Neutrophil (primary cell): Measurements from ENCODE around the gene CD151.
A peak's percentile ranks its signal among the peaks of the same experiment; 100 is the strongest.

Source experiments
- H3K27ac ChIP-seq: fragments of 200-600 bp; sonication (generic); 2 replicates; pipeline ENCODE4 v1.5.1; 2016; ENCODE audit warnings: mild to moderate bottlenecking, moderate library complexity
- H3K27me3 ChIP-seq: fragments of 200-600 bp; sonication (generic); 2 replicates; pipeline ENCODE4 v1.6.0; 2016; ENCODE audit warnings: mild to moderate bottlenecking
- H3K36me3 ChIP-seq: fragments of 200-600 bp; sonication (generic); 2 replicates; pipeline ENCODE4 v1.5.1; 2017
- H3K4me1 ChIP-seq, 2 experiments: fragments of 200-600 bp in 1 of 2; sonication (generic) in 1 of 2; 1 replicate in 1 of 2; 2 replicates in 1 of 2; pipeline versions ENCODE4 v1.5.1 to v1.6.1; 2013 to 2016; ENCODE audit warnings: low read depth in 1 of 2, low read length in 1 of 2, mild to moderate bottlenecking in 1 of 2, moderate library complexity in 1 of 2; ENCODE audit not compliant: control insufficient read depth in 1 of 2, insufficient read depth in 1 of 2
- H3K4me3 ChIP-seq, 2 experiments: fragments of 200-600 bp in 1 of 2; sonication (generic) in 1 of 2; 1 replicate in 1 of 2; 2 replicates in 1 of 2; pipeline ENCODE4 v1.5.1; 2013 to 2016; ENCODE audit warnings: low read depth in 1 of 2, low read length in 1 of 2, mild to moderate bottlenecking in 1 of 2, moderate library complexity in 1 of 2
- H3K9me3 ChIP-seq: fragments of 200-600 bp; sonication (generic); 2 replicates; pipeline ENCODE4 v1.5.1; 2016
- CTCF ChIP-seq: fragments of 200-600 bp; sonication (generic); IDR thresholded peaks from 2 replicates; pipeline ENCODE4 v1.5.1; 2016; ENCODE audit warnings: antibody characterized with exemption

CD151 gene

GRCh38 chr11:821512-822371, 11.0 kb upstream of the CD151 start:
- no peaks in the 10 kb centered on the region for H3K9me3 ChIP-seq
- peak overlapping the region; percentile 100 for H3K27ac ChIP-seq
- no peaks in the 10 kb centered on the region for H3K27me3 ChIP-seq
- H3K36me3 ChIP-seq: peaks cover 39% of the 10 kb centered on the region
- TF ChIP-seq CTCF: no peak
- peaks cover 67 to 77% of the 10 kb centered on the region in 2 experiments for H3K4me1 ChIP-seq
- H3K4me3 ChIP-seq: peak overlapping the region; percentile 91 to 94

- H3K27ac ChIP-seq: peak overlapping the region; percentile 100
- H3K27me3 ChIP-seq: no peaks in the 10 kb centered on the region
- H3K4me3 ChIP-seq: peak overlapping the region in 1 of 2 experiments; percentile 91
- H3K9me3 ChIP-seq: no peaks in the 10 kb centered on the region
- peaks cover 39% of the 10 kb centered on the region for H3K36me3 ChIP-seq
- no peak for TF ChIP-seq CTCF
- peaks cover 78 to 89% of the 10 kb centered on the region in 2 experiments for H3K4me1 ChIP-seq
Observed at GRCh38 chr11:823441-824291, 9.1 kb upstream of the CD151 start.

GRCh38 chr11:824292-824880, 8.4 kb upstream of the CD151 start:
- peaks cover 81 to 91% of the 10 kb centered on the region in 2 experiments for H3K4me1 ChIP-seq
- TF ChIP-seq CTCF: no peak

GRCh38 chr11:824942-825341, 7.8 kb upstream of the CD151 start:
- no peak overlapping the region for H3K4me3 ChIP-seq
- no peaks in the 10 kb centered on the region for H3K9me3 ChIP-seq
- peaks cover 87 to 96% of the 10 kb centered on the region in 2 experiments for H3K4me1 ChIP-seq
- no peak for TF ChIP-seq CTCF
- H3K36me3 ChIP-seq: peaks cover 39% of the 10 kb centered on the region
- peak overlapping the region; percentile 100 for H3K27ac ChIP-seq
- peaks cover 11% of the 10 kb centered on the region for H3K27me3 ChIP-seq

More at GRCh38 chr11:824292-824880, 8.4 kb upstream of the CD151 start:
- H3K4me3 ChIP-seq: no peak overlapping the region
- H3K36me3 ChIP-seq: peaks cover 39% of the 10 kb centered on the region
- H3K9me3 ChIP-seq: no peaks in the 10 kb centered on the region
- H3K27me3 ChIP-seq: peaks cover 5% of the 10 kb centered on the region
- H3K27ac ChIP-seq: peak overlapping the region; percentile 100
